IPS-18a (cell line): ENCODE measurements around the gene CRLF2.

Source experiments
- H3K27ac ChIP-seq: one replicate; pipeline ENCODE4 v1.5.1; 2013; ENCODE audit warnings: low read length
- H3K27me3 ChIP-seq: one replicate; pipeline ENCODE4 v1.6.1; 2013; ENCODE audit warnings: mild to moderate bottlenecking, low read length; ENCODE audit not compliant: control insufficient read depth, insufficient read depth
- H3K36me3 ChIP-seq: one replicate; pipeline ENCODE4 v1.6.1; 2013; ENCODE audit warnings: low read depth, low read length; ENCODE audit not compliant: control insufficient read depth
- H3K4me1 ChIP-seq: one replicate; pipeline ENCODE4 v1.6.1; 2013; ENCODE audit warnings: low read depth, low read length; ENCODE audit not compliant: control insufficient read depth
- H3K4me3 ChIP-seq: one replicate; pipeline ENCODE4 v1.5.1; 2013; ENCODE audit warnings: low read length
- H3K9ac ChIP-seq: one replicate; pipeline ENCODE4 v1.6.1; 2013; ENCODE audit warnings: mild to moderate bottlenecking, low read length, moderate library complexity
- H3K9me3 ChIP-seq: one replicate; pipeline ENCODE4 v1.6.1; 2013; ENCODE audit warnings: low read depth, low read length; ENCODE audit not compliant: control insufficient read depth

CRLF2 gene

GRCh38 chrX:1144293-1144692 is 68.2 kb downstream of the CRLF2 start:
- Histone ChIP-seq H3K4me1 (no peaks in the 10 kb centered on the region), H3K27me3 (no peaks in the 10 kb centered on the region), H3K9me3 (peaks cover 8% of the 10 kb centered on the region)

More at GRCh38 chrX:1144293-1144692, 68.2 kb downstream of the CRLF2 start:
- Histone ChIP-seq H3K4me3 (no peak overlapping the region), H3K9ac (no peak overlapping the region), H3K27ac (no peak overlapping the region), H3K36me3 (no peaks in the 10 kb centered on the region)
